ENCODE results near the gene ZC3H15.
"Not testable (repeated sequence)": the region's sequence is repeated elsewhere in the genome, so short reads cannot be mapped to it uniquely, and the experiment has no call there.

ZC3H15 gene

GRCh38 chr2:186485871-186486650 is at the start of gene ZC3H15:
TSS of gene ZC3H15 (plus strand) at chr2:186486260. CDS start at chr2:186486383, 123 bp downstream.
- DNase-seq (ENCODE audit: low read depth, low spot score) = peak; percentile 89

- no peak for DNase-seq (ENCODE audit: low read depth, low spot score)
These were observed 48.3 kb upstream of the ZC3H15 start for GRCh38 chr2:186437719-186438118.

- DNase-seq (ENCODE audit: low read depth, low spot score) = not testable (repeated sequence)
These were observed 46.4 kb upstream of the ZC3H15 start for GRCh38 chr2:186439673-186440095.

GRCh38 chr2:186440506-186440905 is 45.6 kb upstream of the ZC3H15 start:
- DNase-seq (ENCODE audit: low read depth, low spot score) = no peak

- DNase-seq (ENCODE audit: low read depth, low spot score) = no peak
These were observed 43.2 kb upstream of the ZC3H15 start for GRCh38 chr2:186442885-186443284.

GRCh38 chr2:186443851-186444250 is 42.2 kb upstream of the ZC3H15 start:
- DNase-seq (ENCODE audit: low read depth, low spot score) = no peak

GRCh38 chr2:186445506-186445905 is 40.6 kb upstream of the ZC3H15 start:
- DNase-seq (ENCODE audit: low read depth, low spot score) = no peak

GRCh38 chr2:186455613-186456012 is 30.4 kb upstream of the ZC3H15 start:
- no peak for DNase-seq (ENCODE audit: low read depth, low spot score)

- DNase-seq (ENCODE audit: low read depth, low spot score) = no peak
These were observed 29.1 kb upstream of the ZC3H15 start for GRCh38 chr2:186456941-186457340.

GRCh38 chr2:186457908-186458307 is 28.2 kb upstream of the ZC3H15 start:
- DNase-seq (ENCODE audit: low read depth, low spot score) = no peak

GRCh38 chr2:186459009-186459408 is 27.1 kb upstream of the ZC3H15 start:
- no peak for DNase-seq (ENCODE audit: low read depth, low spot score)

- no peak for DNase-seq (ENCODE audit: low read depth, low spot score)
These were observed 25.6 kb upstream of the ZC3H15 start for GRCh38 chr2:186460465-186460864.

GRCh38 chr2:186466743-186467142 is 19.3 kb upstream of the ZC3H15 start:
- DNase-seq (ENCODE audit: low read depth, low spot score) = no peak

GRCh38 chr2:186467421-186467820 is 18.6 kb upstream of the ZC3H15 start:
- DNase-seq (ENCODE audit: low read depth, low spot score) = no peak

GRCh38 chr2:186472722-186473493 is 13.2 kb upstream of the ZC3H15 start:
- DNase-seq (ENCODE audit: low read depth, low spot score) = not testable (repeated sequence)

GRCh38 chr2:186474239-186474638 is 11.8 kb upstream of the ZC3H15 start:
- DNase-seq (ENCODE audit: low read depth, low spot score) = not testable (repeated sequence)

GRCh38 chr2:186477790-186478189 is 8.3 kb upstream of the ZC3H15 start:
- DNase-seq (ENCODE audit: low read depth, low spot score) = no peak

GRCh38 chr2:186480991-186481390 is 5.1 kb upstream of the ZC3H15 start:
- no peak for DNase-seq (ENCODE audit: low read depth, low spot score)

GRCh38 chr2:186484062-186484735 is 1.9 kb upstream of the ZC3H15 start:
- DNase-seq (ENCODE audit: low read depth, low spot score) = no peak

GRCh38 chr2:186485576-186485870 is 537 bp upstream of the ZC3H15 start:
- DNase-seq (ENCODE audit: low read depth, low spot score) = no peak

- no peak for DNase-seq (ENCODE audit: low read depth, low spot score)
These were observed 889 bp downstream of the ZC3H15 start for GRCh38 chr2:186486651-186487647.
